ENCODE data around the gene TNFRSF18.
A peak's percentile ranks its signal among the peaks of the same experiment; 100 is the strongest.

TNFRSF18 gene

GRCh38 chr1:1228596-1229321, 22.4 kb upstream of the TNFRSF18 start:
- no peak for DNase-seq (ENCODE audit: low read depth in 2 of 2, low spot score in 1 of 2)

DNA sequence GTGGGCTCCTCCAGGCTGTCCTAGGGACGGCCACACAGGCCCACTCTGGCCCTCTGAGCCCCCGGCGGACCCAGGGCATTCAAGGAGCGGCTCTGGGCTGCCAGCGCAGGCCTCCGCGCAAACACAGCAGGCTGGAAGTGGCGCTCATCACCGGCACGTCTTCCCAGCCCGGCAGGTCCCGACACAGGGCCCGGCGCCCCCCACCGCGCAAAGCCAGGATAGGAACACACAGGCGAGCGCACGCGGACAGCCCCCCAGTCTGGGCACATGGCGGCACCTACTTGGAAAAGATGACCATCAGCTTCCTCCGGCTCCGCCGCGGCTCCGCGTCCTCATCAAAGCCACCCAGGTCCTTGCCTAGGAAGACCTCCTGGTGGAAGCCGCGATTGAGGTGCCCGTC, 21.8 kb upstream of the TNFRSF18 start:
- DNase-seq (ENCODE audit: low read depth in 2 of 2, low spot score in 1 of 2), result no peak

DNA sequence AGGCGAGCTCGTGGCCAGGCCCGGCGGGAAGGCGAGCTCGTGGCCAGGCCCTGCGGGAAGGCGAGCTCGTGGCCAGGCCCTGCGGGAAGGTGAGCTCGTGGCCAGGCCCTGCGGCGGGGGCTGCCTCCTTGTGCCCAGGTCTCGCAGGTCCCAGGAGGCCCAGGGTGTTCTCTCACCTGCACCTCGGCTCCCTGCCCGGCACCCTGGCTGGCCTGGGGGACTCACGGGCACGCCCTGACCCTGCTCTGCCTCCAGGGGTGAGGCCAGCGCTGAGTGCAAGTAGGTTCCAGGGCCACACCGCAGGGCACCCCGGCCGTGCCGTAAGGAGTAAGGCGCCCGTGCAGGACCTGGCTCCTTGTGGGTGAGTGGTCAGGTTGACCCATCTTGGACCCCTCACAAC, 21.0 kb upstream of the TNFRSF18 start:
- DNase-seq (ENCODE audit: low read depth in 2 of 2, low spot score in 1 of 2), result no peak

DNA sequence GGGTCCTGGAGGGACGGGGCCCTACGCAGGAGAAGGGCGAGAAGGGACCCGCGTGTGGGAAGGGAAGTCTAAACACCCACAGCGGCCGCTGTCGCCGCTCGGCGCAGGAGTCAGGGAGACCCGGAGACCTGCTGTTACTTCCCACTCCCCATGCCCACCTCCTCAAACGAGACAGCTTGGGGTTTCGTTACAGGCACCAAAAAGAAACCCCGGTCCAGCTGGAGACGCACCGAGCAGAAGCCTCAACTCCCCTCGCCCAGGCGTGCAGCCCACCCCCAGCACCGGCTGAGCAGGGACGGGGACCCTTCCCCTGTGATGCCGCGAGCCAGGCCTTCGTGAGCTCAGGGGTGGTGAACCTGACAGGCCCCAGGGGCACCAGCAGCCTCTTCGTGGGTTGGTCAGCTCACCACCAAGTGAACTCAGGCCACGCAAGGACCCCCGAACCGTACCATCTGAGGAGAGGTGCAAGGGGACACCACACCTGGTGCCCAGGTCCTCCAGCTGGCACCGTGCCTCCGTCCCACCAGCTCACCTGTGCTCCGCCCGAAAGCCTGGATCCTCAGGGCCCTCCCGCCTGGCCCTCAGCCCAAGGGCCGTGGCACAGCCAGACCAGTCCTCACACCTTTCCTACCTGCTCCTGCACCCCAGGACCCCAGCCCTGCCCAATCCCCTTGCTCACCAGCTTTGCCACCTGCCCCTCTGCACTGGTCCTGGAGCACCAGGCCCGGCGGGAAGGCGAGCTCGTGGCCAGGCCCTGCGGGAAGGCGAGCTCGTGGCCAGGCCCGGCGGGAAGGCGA, 20.4 kb upstream of the TNFRSF18 start:
- no peak for DNase-seq (ENCODE audit: low read depth in 2 of 2, low spot score in 1 of 2)

GRCh38 chr1:1225913-1226312, 19.5 kb upstream of the TNFRSF18 start:
- no peak for DNase-seq (ENCODE audit: low read depth in 2 of 2, low spot score in 1 of 2)

DNA sequence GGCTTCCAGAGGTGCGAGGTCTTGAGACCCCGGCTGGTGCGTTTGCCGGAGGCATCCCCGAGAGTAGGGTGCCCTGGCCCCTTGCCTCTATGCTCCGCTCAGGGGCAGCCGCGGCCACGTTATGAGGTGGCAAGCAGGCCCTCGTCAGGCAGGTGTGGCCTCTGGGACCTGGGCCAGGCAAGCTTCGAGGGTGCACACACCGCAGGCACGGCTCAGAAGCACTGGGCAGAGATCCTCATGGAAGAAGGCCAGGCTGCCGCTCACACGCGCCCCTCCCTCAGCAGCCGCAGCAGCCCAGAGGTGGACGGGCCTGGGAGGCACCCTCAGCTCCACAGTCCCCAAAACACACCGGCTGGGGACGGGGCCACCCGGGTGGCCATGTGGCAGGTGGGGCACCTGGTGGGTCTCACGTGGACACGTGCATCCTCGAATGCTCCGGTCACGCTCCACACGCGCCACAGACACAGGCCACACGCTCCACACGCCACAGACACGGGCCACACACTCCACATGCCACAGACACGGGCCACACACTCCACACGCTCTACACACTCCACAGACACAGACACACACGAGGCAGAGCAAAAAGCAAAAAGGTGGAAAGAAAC, 18.9 kb upstream of the TNFRSF18 start:
- DNase-seq (ENCODE audit: low read depth in 2 of 2, low spot score in 1 of 2), result no peak

- DNase-seq (ENCODE audit: low read depth in 2 of 2, low spot score in 1 of 2), result no peak
Measured at GRCh38 chr1:1223891-1224290, 17.5 kb upstream of the TNFRSF18 start.

- no peak for DNase-seq (ENCODE audit: low read depth in 2 of 2, low spot score in 1 of 2)
Measured at GRCh38 chr1:1223321-1223720, 16.9 kb upstream of the TNFRSF18 start.

DNA sequence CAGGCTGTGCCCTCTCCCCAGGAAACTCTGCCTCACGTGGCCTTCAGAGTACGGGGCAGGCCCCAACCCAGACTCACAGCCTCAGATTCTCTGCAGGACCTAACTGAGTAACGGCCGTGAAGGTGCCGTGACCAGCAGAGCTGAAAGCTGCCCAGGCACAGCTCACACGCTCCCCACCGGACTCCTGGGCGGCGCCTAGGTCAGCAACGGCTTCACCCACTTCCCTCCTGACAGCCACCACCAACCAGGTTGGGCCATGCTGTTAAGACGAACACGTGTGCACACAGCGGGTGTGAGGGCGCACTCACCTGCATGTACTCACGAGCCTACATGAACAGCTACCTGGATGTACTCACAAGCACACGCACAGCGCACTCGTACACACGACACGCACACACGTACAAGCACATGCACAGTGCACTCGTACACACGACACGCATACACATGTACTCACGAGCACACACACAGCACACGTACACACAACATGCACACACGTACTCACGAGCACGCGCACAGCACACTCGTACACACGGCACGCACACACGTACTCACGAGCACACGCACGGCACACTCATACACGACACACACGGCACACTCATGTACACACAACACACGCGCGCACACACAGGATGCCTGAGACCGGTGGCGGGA, 16.3 kb upstream of the TNFRSF18 start:
- DNase-seq (ENCODE audit: low read depth in 2 of 2, low spot score in 1 of 2), result no peak

DNA sequence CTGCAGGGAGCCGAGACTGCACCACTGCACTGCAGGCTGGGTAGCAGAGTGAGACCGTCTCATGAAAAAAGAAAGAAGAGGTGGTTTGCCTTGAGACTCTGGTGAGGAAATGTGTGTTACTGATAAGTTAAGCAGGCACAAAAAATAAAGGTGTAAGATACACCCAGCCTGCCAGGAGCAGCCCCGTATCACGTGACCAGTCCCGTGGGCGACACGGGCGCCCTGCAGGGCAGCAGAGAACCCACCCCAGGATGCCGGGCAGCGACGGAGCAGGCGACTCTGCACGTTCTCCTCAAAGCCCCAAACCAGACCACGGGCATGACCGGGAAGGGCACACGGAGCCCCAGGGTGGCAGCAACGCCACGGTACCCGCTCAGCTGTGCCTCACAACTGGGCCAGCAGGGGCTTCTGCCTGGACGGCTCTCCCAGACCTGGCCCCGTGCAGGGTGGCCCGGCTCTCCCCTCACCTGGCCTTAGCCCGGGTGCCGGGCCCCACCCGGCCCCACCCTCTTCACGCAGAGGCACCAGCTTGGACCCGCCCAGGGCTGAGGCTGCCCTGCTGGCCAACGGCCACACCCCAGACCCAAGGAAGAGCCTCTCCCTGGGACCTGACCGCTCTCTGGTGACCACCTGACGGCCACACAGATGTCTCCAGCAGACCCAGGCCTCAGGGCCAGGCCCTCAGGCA, 15.6 kb upstream of the TNFRSF18 start:
- DNase-seq (ENCODE audit: low read depth in 2 of 2, low spot score in 1 of 2), result no peak

GRCh38 chr1:1220197-1220596, 13.8 kb upstream of the TNFRSF18 start:
- DNase-seq (ENCODE audit: low read depth in 2 of 2, low spot score in 1 of 2), result no peak

- DNase-seq (ENCODE audit: low read depth in 2 of 2, low spot score in 1 of 2), result peak in 1 of 2 donors; percentile 19
Measured at GRCh38 chr1:1219341-1219740, 12.9 kb upstream of the TNFRSF18 start.

GRCh38 chr1:1218524-1219200, 12.3 kb upstream of the TNFRSF18 start:
- no peak for DNase-seq (ENCODE audit: low read depth in 2 of 2, low spot score in 1 of 2)

- no peak for DNase-seq (ENCODE audit: low read depth in 2 of 2, low spot score in 1 of 2)
Measured at GRCh38 chr1:1217621-1218523, 11.5 kb upstream of the TNFRSF18 start.

- DNase-seq (ENCODE audit: low read depth in 2 of 2, low spot score in 1 of 2), result peak in 1 of 2 donors; percentile 9
Measured at GRCh38 chr1:1216770-1217620, 10.6 kb upstream of the TNFRSF18 start.

DNA sequence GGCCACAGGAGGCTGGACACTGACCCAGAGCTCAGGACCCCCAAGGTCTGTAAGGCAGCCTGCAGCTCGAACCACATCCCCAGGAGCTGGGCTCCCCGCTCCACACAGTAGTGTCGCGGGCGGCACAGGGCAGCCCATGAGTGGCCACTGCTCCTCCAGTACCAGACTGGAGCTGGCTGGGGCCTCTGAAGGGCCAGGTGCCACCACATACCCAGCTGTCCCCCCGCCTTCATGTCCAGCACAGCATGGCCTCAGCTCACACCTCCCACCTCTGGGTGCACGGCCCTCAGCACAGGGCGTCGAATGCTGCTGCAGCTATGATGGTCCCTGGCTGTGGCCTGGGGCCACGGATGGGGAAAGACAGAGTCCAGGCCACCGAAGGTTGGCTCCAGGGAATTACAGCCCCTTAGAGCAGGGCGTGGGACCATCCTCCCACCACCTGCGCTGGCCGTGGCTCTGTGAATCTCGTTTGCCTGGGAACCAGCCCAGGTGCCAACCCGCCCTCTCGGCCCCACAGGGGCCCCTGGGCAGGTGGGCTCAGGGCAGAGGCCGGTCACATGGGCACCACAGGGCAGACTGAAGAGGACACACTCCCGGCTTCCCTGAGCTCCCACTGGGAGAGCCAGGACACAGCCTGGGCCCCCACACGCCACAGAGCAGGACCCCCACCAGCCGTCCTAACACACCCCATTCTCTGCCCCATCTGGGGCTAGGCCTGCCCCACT, 9.7 kb upstream of the TNFRSF18 start:
- DNase-seq (ENCODE audit: low read depth in 2 of 2, low spot score in 1 of 2), result no peak

DNA sequence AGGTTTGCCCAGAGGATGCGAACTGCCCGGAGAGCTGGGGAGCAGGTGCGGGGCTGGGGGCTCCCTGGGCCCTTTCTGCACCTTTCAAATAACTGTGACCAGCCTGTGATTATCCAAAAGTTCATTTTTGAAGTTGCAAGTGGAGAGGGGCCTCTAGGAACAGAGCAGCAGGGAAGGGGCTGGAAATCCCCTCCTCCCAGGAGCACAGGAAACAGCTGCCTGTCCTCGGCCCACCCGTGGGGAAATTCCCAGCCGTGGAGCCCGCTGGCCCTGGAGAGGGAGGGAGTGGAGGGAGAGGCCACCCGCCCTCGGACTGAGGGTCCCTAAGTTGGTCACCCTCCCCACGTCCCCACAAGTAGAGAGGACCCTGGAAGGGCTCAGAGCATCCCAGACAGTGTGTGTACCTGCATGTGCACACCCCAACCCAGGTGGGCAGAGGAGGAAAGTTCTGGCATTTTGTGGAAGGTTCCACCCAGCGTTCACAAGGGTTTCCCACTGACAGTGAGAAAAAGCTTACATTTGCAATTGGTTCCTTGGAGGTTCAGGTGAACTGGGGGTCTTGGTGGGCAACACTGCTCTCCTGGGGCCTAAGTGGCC, 8.8 kb upstream of the TNFRSF18 start:
- DNase-seq (ENCODE audit: low read depth in 2 of 2, low spot score in 1 of 2), result no peak

Measured in stimulated activated CD8-positive, alpha-beta memory T cell treated with anti-CD3 and anti-CD28 coated beads, Interleukin-4, amount 100 ng/mL, for 1 hour (primary cell).